H9 (cell line): ENCODE results near the gene GSG1L. TPM values are rescaled to one million over a fixed set of nuclear protein-coding genes. Genes with fewer than 3 reads are reported as not detected.

Source experiments
- DNase-seq: peaks from one replicate; pipeline ENCODE4 v3.0.0-alpha.2; 2017
- H2AFZ ChIP-seq: one replicate; pipeline ENCODE4 v1.6.1; 2013; ENCODE audit warnings: mild to moderate bottlenecking, low read length, control low read depth, moderate library complexity
- H2AK5ac ChIP-seq: 2 replicates; pipeline ENCODE4 v1.6.1; 2013; ENCODE audit warnings: low read length, control low read depth, mixed read lengths; ENCODE audit not compliant: insufficient read length
- H2BK120ac ChIP-seq: one replicate; pipeline ENCODE4 v1.6.1; 2013; ENCODE audit warnings: low read depth, mild to moderate bottlenecking, low read length, control low read depth, inconsistent platforms; ENCODE audit not compliant: poor library complexity, severe bottlenecking
- H2BK12ac ChIP-seq: 2 replicates; pipeline ENCODE4 v1.6.1; 2013; ENCODE audit warnings: low read length, control low read depth, mixed read lengths, low read depth; ENCODE audit not compliant: insufficient read length
- H2BK15ac ChIP-seq: 2 replicates; pipeline ENCODE4 v1.6.1; 2013; ENCODE audit warnings: low read depth, low read length, control low read depth
- H2BK20ac ChIP-seq: one replicate; pipeline ENCODE4 v1.6.1; 2013; ENCODE audit warnings: low read depth, mild to moderate bottlenecking, low read length, control low read depth, inconsistent platforms; ENCODE audit not compliant: poor library complexity, severe bottlenecking
- H2BK5ac ChIP-seq: 2 replicates; pipeline ENCODE4 v1.6.1; 2013; ENCODE audit warnings: low read length, control low read depth, mixed read lengths; ENCODE audit not compliant: insufficient read length
- H3K14ac ChIP-seq: 2 replicates; pipeline ENCODE4 v1.6.1; 2013; ENCODE audit warnings: low read length, control low read depth; ENCODE audit not compliant: insufficient read depth
- H3K18ac ChIP-seq: 2 replicates; pipeline ENCODE4 v1.6.1; 2013; ENCODE audit warnings: low read depth, mild to moderate bottlenecking, mixed read lengths, low read length, control low read depth; ENCODE audit not compliant: insufficient read length
- H3K23ac ChIP-seq: 2 replicates; pipeline ENCODE4 v1.6.1; 2013; ENCODE audit warnings: low read length, control low read depth, mixed read lengths, low read depth; ENCODE audit not compliant: insufficient read length
- H3K23me2 ChIP-seq: 2 replicates; pipeline ENCODE4 v1.6.1; 2013; ENCODE audit warnings: low read depth, mild to moderate bottlenecking, mixed read lengths, low read length, control low read depth; ENCODE audit not compliant: insufficient read length, poor library complexity, severe bottlenecking
- H3K27ac ChIP-seq: 2 replicates; pipeline ENCODE4 v1.5.1; 2013; ENCODE audit warnings: low read length, control low read depth, mixed read lengths, low read depth; ENCODE audit not compliant: insufficient read length
- H3K27me3 ChIP-seq: 2 replicates; pipeline ENCODE4 v1.6.1; 2013; ENCODE audit warnings: low read length, control low read depth, inconsistent platforms; ENCODE audit not compliant: insufficient read depth
- H3K4ac ChIP-seq: 2 replicates; pipeline ENCODE4 v1.6.1; 2013; ENCODE audit warnings: low read depth, mild to moderate bottlenecking, control low read depth, inconsistent platforms, low read length, moderate library complexity
- H3K4me1 ChIP-seq: 2 replicates; pipeline ENCODE4 v1.6.1; 2013; ENCODE audit warnings: low read length, control low read depth, inconsistent platforms; ENCODE audit not compliant: insufficient read depth
- H3K4me2 ChIP-seq: 2 replicates; pipeline ENCODE4 v1.6.1; 2013; ENCODE audit warnings: low read length, control low read depth, mixed read lengths; ENCODE audit not compliant: insufficient read length, insufficient read depth
- H3K56ac ChIP-seq: 2 replicates; pipeline ENCODE4 v1.6.1; 2013; ENCODE audit warnings: low read depth, mild to moderate bottlenecking, mixed read lengths, low read length, control low read depth; ENCODE audit not compliant: insufficient read length
- H3K79me1 ChIP-seq: 2 replicates; pipeline ENCODE4 v1.6.1; 2013; ENCODE audit warnings: low read depth, mild to moderate bottlenecking, moderate library complexity, low read length, control low read depth, inconsistent platforms; ENCODE audit not compliant: insufficient read depth, poor library complexity, severe bottlenecking
- H3K79me2 ChIP-seq: 2 replicates; pipeline ENCODE4 v1.6.1; 2013; ENCODE audit warnings: low read length, control low read depth, inconsistent platforms; ENCODE audit not compliant: insufficient read depth
- H3K9ac ChIP-seq: 2 replicates; pipeline ENCODE4 v1.6.1; 2013; ENCODE audit warnings: low read length, control low read depth, mixed read lengths; ENCODE audit not compliant: insufficient read length; ENCODE audit errors: extremely low read depth
- H3K9me3 ChIP-seq: one replicate; pipeline ENCODE4 v1.6.1; 2013; ENCODE audit warnings: low read depth, low read length, inconsistent platforms; ENCODE audit not compliant: control insufficient read depth
- H3T11ph ChIP-seq: one replicate; pipeline ENCODE4 v1.6.1; 2013; ENCODE audit warnings: mild to moderate bottlenecking, low read length, control low read depth, inconsistent platforms
- H4K20me1 ChIP-seq: one replicate; pipeline ENCODE4 v1.6.1; 2013; ENCODE audit not compliant: control insufficient read depth, insufficient read length, insufficient read depth
- H4K5ac ChIP-seq: 2 replicates; pipeline ENCODE4 v1.6.1; 2013; ENCODE audit warnings: low read depth, mild to moderate bottlenecking, mixed read lengths, low read length, control low read depth; ENCODE audit not compliant: insufficient read length
- H4K8ac ChIP-seq: replicated peaks from 2 replicates; pipeline ENCODE4 v1.6.1; 2013; ENCODE audit warnings: low read length, control low read depth, mixed read lengths, low read depth; ENCODE audit not compliant: insufficient read length
- H4K91ac ChIP-seq: 2 replicates; pipeline ENCODE4 v1.6.1; 2013; ENCODE audit warnings: low read depth, mild to moderate bottlenecking, moderate library complexity, mixed read lengths, low read length, control low read depth; ENCODE audit not compliant: insufficient read length
- H3K27ac Mint-ChIP-seq, 3 experiments: 2 replicates in 2 of 3; 3 replicates in 1 of 3; pipeline ENCODE4 v1.8.0; 2020 to 2021; ENCODE audit warnings: mixed read lengths in 3 of 3, mild to moderate bottlenecking in 1 of 3, moderate library complexity in 1 of 3
- H3K27me3 Mint-ChIP-seq: 2 replicates; pipeline ENCODE4 v1.8.0; 2021; ENCODE audit warnings: low read depth, mild to moderate bottlenecking, moderate library complexity, mixed read lengths
- H3K36me3 Mint-ChIP-seq, 3 experiments: 2 replicates in 2 of 3; 3 replicates in 1 of 3; pipeline ENCODE4 v1.8.0; 2020 to 2021; ENCODE audit warnings: low read depth in 3 of 3, mixed read lengths in 3 of 3; ENCODE audit not compliant: insufficient read depth in 1 of 3
- H3K4me1 Mint-ChIP-seq, 2 experiments: 2 replicates each; pipeline ENCODE4 v1.8.0; 2020; ENCODE audit warnings: mixed read lengths in 2 of 2
- H3K4me3 Mint-ChIP-seq, 2 experiments: 2 replicates in 1 of 2; 3 replicates in 1 of 2; pipeline ENCODE4 v1.8.0; 2020 to 2021; ENCODE audit warnings: mild to moderate bottlenecking in 2 of 2, mixed read lengths in 2 of 2, moderate library complexity in 1 of 2
- H3K9me3 Mint-ChIP-seq, 2 experiments: 2 replicates in 1 of 2; 3 replicates in 1 of 2; pipeline ENCODE4 v1.8.0; 2020; ENCODE audit warnings: mild to moderate bottlenecking in 2 of 2, mixed read lengths in 2 of 2, moderate library complexity in 1 of 2
- WGBS: extraction: QIAGEN DNeasy Blood & Tissue Kit; methylation state at CpG from one replicate; pipeline ENCODE4 v1.1.7; 2013; ENCODE audit warnings: missing lambda C conversion rate, low lambda C conversion rate, mixed read lengths; ENCODE audit not compliant: insufficient read length; ENCODE audit errors: extremely low coverage; 5-methylcytosine and 5-hydroxymethylcytosine counted together
- total RNA-seq: library from RNA; stranded (reverse); gene quantifications from 2 replicates; pipeline ENCODE4 v1.2.1, GENCODE V29; 2021
- TF ChIP-seq, protein P1 (sequence below): fragments of 200-600 bp; sonication (generic); conservative IDR thresholded peaks from 3 replicates; pipeline ENCODE4 v1.8.0; 2021; ENCODE audit warnings: antibody characterized with exemption, mild to moderate bottlenecking

Gene GSG1L
- total RNA-seq, 1 experiment from 2014 or later = 0.35 TPM

DNA sequence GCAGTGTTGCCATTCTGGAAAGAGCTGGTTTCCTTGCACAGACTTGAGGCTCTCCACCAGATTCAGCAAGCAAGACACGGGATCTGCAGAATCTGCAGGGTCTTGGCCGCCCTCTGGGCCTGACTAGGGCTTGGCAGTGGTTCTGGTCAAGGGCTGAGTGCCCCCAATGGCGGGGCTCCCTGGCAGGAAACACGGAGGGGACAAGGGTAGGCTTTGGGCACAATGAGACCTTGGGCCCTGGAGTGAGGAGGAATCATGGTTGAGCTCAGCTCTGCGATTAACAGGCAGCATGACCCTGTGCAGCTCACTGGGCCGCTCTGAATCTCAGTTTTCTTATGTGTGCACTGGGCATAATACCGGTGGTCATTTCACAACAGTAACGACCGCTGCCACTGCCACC is 249.9 kb downstream of the GSG1L start:
- no peak overlapping the region for H2AFZ ChIP-seq
- no peak overlapping the region for H2BK15ac ChIP-seq
- no peak overlapping the region for H4K5ac ChIP-seq
- no peak overlapping the region for H3K9ac ChIP-seq
- no peaks in the 10 kb centered on the region for H3K9me3 ChIP-seq
- no peak overlapping the region for H3K27ac Mint-ChIP-seq
- no peak overlapping the region for H2BK20ac ChIP-seq
- TF ChIP-seq, protein P1, sequence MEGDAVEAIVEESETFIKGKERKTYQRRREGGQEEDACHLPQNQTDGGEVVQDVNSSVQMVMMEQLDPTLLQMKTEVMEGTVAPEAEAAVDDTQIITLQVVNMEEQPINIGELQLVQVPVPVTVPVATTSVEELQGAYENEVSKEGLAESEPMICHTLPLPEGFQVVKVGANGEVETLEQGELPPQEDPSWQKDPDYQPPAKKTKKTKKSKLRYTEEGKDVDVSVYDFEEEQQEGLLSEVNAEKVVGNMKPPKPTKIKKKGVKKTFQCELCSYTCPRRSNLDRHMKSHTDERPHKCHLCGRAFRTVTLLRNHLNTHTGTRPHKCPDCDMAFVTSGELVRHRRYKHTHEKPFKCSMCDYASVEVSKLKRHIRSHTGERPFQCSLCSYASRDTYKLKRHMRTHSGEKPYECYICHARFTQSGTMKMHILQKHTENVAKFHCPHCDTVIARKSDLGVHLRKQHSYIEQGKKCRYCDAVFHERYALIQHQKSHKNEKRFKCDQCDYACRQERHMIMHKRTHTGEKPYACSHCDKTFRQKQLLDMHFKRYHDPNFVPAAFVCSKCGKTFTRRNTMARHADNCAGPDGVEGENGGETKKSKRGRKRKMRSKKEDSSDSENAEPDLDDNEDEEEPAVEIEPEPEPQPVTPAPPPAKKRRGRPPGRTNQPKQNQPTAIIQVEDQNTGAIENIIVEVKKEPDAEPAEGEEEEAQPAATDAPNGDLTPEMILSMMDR = no peak
- no peaks in the 10 kb centered on the region for H4K20me1 ChIP-seq
- H3K27me3 Mint-ChIP-seq = peaks cover 7% of the 10 kb centered on the region
- no peak overlapping the region for H4K8ac ChIP-seq
- H3K14ac ChIP-seq = no peak overlapping the region
- no peak overlapping the region for H2AK5ac ChIP-seq
- WGBS = no CpG with 5 or more reads among the region's 9 CpGs
- no peak overlapping the region for H2BK5ac ChIP-seq
- no peaks in the 10 kb centered on the region for H3K79me2 ChIP-seq
- H2BK120ac ChIP-seq = no peak overlapping the region
- no peaks in the 10 kb centered on the region for H3K4me1 ChIP-seq
- no peaks in the 10 kb centered on the region; a peak in 2 of 5 replicates for H3K9me3 Mint-ChIP-seq
- H4K91ac ChIP-seq = no peak overlapping the region
- no peak overlapping the region for H3K4ac ChIP-seq
- H2BK12ac ChIP-seq = no peak overlapping the region
- no peaks in the 10 kb centered on the region for H3K4me1 Mint-ChIP-seq
- no peak overlapping the region for H3K18ac ChIP-seq
- no peaks in the 10 kb centered on the region for H3K79me1 ChIP-seq
- H3K27ac ChIP-seq = no peak overlapping the region
- DNase-seq = no peak
- H3K4me2 ChIP-seq = no peak overlapping the region
- no peak overlapping the region for H3T11ph ChIP-seq
- no peak overlapping the region for H3K56ac ChIP-seq
- no peaks in the 10 kb centered on the region for H3K36me3 Mint-ChIP-seq
- no peaks in the 10 kb centered on the region for H3K23me2 ChIP-seq
- no peaks in the 10 kb centered on the region for H3K27me3 ChIP-seq
- H3K4me3 Mint-ChIP-seq = no peak overlapping the region
- no peak overlapping the region for H3K23ac ChIP-seq
